Measurements from ENCODE around the gene CARD19.

DNA sequence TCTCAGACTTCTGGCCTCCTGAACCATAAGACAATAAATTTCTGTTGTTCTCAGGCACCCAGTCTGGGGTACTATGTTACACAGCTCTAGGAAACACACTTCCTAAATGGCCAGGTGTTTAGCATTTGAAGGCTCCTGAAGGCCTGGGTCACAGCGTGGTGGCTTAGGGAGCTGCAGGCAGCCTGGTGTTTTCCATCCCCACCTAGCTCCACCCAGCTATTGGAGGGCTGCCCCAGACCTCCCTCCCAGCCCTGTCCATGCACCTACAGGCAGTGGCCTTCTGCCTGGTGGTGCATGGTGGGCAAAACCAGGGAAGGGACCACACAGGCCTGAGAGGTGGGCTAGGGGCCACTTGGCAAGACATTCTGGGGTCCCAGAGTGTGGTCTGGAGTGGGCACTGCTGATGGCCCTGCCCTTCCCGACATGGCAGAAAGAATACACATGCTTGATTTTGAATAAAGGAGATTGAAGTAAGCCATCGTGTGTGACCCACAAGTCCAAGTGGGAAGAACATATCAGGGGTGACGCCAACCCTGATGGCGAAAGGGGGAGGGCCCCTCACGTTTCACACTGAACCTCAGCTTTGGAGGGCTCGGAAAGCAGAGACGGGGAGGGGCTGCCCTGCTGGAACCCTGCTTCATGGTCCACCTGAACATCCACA lies 38.8 kb upstream of the CARD19 start:
- TF ChIP-seq CTCF (conservative IDR thresholded peaks at IDR 0.05; ENCODE audit: low read depth in 2 of 2) (no peak), CREB1 (CRISPR knock-in tag; IDR thresholded peaks at IDR 0.05; ENCODE audit: low read depth) (no peak), EZH2phosphoT487 (IDR thresholded peaks at IDR 0.05; ENCODE audit: unreplicated experiment) (no peak), JUNB (IDR thresholded peaks at IDR 0.05; ENCODE audit: unreplicated experiment) (no peak)
